HG03442 (cell line): ENCODE data around the gene STXBP4.

Experiments used
- ATAC-seq: cut with Tn5 transposase; IDR thresholded peaks from one replicate; pipeline ENCODE4 v1.9.1; 2021; ENCODE audit warnings: mild to moderate bottlenecking, moderate library complexity; ENCODE audit not compliant: unreplicated experiment

STXBP4 gene

DNA sequence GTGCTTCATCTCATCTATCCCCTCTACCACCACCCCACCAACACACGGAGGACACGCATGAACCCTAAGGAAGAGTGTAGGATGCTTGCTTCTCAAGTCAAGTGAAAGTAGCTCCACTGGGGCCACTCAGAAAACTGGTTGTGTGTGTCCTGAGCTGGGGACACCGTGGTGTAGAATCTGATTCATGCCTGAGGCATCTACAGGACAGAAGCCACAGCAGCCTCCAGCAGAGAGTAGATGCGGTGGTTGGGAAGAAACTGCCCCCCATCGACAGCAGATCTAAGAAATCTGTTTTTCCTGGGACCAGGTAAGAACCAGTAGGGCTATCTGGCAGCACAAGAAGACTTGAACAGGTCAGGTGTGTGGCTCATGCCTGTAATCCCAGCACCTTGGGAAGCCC is 244.3 kb downstream of the STXBP4 start:
- no peak for ATAC-seq

DNA sequence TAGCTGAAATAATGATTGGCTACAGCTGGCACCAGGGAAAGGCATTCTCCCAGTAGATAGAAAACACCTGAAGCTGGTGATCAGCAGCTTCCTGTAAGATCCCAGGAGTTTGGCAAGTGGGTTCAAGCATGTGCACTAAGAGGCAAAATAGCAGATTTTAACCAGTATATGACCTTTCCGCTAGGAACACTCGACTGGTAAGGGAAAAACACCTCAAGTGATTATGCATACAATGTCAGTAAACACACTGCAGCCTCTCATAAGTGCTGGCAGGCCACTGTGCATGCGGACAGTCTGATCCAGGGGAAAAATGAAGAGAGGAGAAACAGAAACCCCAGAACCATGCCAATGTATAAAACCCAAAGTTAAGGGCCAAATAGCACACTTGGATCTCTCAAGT is 247.1 kb downstream of the STXBP4 start:
- no peak for ATAC-seq

DNA sequence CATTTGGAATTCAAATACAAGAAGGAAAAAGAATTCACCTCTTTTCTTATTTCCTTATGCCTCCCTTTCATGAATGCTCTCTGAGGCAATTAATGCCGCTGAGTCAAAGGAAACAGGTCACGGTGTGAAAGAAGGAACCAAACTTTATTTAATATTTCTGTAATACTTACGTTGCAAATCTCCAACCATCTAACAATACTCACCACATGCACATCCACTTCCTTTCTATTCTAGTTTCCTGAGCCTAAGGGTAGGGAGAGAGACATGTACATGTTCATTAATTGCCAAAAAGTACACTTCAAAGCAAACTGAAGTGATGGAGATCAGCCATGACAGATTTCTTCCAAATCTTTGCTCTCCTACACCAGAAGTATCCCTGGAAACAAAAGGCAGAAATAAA is 248.3 kb downstream of the STXBP4 start:
- no peak for ATAC-seq

DNA sequence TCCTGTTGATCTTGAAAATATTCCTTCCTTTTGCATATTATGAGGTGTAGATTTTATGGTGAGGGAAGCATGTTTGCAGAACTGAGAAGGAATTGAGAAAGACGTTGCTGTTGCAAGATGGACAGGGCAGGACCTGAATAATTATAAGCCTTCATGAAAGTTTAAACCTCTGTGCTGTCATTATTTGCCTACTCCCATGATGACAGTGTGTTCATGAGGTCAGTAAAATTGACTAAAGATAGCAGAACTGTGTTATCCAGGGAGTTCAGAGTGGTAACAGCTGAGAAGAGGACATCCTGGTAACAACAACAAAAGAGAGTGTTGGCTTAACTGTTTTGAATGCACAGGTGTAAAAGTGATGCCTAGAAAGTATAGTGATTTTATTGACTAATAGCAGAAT is 250.9 kb downstream of the STXBP4 start:
- ATAC-seq = no peak

DNA sequence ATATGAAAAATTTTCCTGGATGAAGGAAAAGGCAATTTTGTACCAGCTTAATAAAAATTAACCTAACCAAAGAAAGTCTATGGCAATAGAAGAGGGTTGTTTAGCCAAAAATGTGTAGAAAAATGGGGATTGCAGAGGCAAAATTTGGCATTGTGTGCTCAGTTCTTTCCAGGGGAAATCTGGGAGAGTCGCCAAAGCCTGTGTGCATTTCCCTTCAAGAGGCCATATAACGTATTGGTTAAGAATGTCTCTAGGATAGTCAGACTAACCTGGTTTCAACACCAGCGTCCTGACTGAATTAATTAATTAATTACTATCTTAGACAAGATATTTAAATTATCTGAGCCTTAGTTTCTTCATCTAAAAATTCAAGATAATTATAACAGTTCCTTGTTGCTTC is 251.4 kb downstream of the STXBP4 start:
- no peak for ATAC-seq
